Erythroblast (primary cell): ENCODE data around the gene DHRSX.

Experiments
- DNase-seq, 2 experiments: peaks; one replicate each; lab custom pipeline; 2025; lab: John Stamatoyannopoulos, UW
- GATA1 ChIP-seq: IDR thresholded peaks from 2 replicates; pipeline ENCODE4 v1.6.1; 2011; ENCODE audit warnings: low read depth, mild to moderate bottlenecking, control low read depth, low read length, moderate library complexity
- POLR2A ChIP-seq: IDR thresholded peaks from 2 replicates; pipeline ENCODE4 v1.6.1; 2011; ENCODE audit warnings: mild to moderate bottlenecking, low read length

The DHRSX gene

GRCh38 chrX:2452799-2453198, 48.0 kb downstream of the DHRSX start:
- TF ChIP-seq GATA1 (no peak), POLR2A (no peak)
- DNase-seq, result no peak

GRCh38 chrX:2452317-2452784, 48.4 kb downstream of the DHRSX start:
- no peak for DNase-seq
- TF ChIP-seq GATA1 (no peak), POLR2A (no peak)

- DNase-seq, result no peak
- no peak for TF ChIP-seq GATA1
- TF ChIP-seq POLR2A, result no peak
Observed at GRCh38 chrX:2451501-2452316, 49.1 kb downstream of the DHRSX start.

- no peak for DNase-seq
- no peak for TF ChIP-seq POLR2A
- TF ChIP-seq GATA1, result no peak
Observed at GRCh38 chrX:2450681-2451080, 50.1 kb downstream of the DHRSX start.

- no peak for TF ChIP-seq GATA1
- TF ChIP-seq POLR2A, result no peak
- no peak for DNase-seq
Observed at GRCh38 chrX:2449135-2449886, 51.5 kb downstream of the DHRSX start.

- DNase-seq, result no peak
- no peak for TF ChIP-seq GATA1
- no peak for TF ChIP-seq POLR2A
Observed at GRCh38 chrX:2447484-2447883, 53.3 kb downstream of the DHRSX start.

GRCh38 chrX:2446815-2447214, 54.0 kb downstream of the DHRSX start:
- TF ChIP-seq GATA1 (no peak), POLR2A (no peak)
- no peak for DNase-seq

- DNase-seq, result no peak
- TF ChIP-seq POLR2A, result no peak
- no peak for TF ChIP-seq GATA1
Observed at GRCh38 chrX:2445662-2446623, 54.8 kb downstream of the DHRSX start.

GRCh38 chrX:2442694-2443093, 58.1 kb downstream of the DHRSX start:
- TF ChIP-seq POLR2A (no peak), GATA1 (no peak)
- DNase-seq, result no peak

- DNase-seq, result no peak
- no peak for TF ChIP-seq GATA1
- TF ChIP-seq POLR2A, result no peak
Observed at GRCh38 chrX:2441466-2441865, 59.3 kb downstream of the DHRSX start.

- DNase-seq, result no peak
- TF ChIP-seq POLR2A (no peak), GATA1 (no peak)
Observed at GRCh38 chrX:2439613-2440012, 61.2 kb downstream of the DHRSX start.

- no peak for DNase-seq
- no peak for TF ChIP-seq GATA1
- TF ChIP-seq POLR2A, result no peak
Observed at GRCh38 chrX:2435465-2435864, 65.3 kb downstream of the DHRSX start.
